ENCODE measurements around the gene ARL16.

DNA sequence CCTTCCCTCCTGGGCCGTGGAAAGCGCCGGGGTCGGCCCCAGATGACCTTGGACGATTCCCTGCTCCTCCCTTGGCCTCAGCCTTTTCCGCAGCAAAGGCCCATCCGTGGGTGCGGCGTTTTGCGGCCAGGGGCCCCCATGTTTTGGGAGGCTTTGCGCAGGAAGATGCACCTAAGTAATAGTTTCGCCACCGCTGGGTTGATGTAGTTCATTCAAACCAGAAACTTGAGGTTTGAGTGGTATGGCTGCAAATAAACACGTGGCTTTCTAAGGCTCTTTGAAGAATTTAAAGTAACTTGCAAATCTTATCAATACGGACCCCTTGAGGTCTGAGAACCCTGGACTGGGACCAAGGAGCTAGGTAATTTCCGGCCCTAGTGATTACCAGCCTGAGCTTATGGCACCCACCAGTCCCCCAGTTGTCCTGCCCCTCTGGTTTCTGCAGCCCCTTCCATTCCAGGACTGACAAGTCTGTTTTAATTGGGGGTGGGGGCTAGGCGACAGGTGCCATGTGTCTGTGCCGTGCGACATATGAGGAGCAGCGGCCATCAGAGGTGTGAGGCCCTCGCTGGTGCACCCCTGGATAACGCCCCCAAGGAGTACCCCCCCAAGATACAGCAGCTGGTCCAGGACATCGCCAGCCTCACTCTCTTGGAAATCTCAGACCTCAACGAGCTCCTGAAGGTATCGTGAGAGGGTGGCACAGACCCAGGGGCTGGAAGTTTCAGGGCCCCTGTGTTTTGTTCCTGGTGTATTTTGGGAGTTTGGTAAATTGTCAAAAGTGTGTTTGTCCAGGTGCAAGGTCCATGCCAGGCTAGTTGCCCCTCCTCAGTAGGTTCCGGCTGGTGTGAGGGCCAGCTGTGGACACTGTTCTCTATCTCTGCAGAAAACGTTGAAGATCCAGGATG lies 20.4 kb upstream of the ARL16 start:
- TF ChIP-seq, protein P1, sequence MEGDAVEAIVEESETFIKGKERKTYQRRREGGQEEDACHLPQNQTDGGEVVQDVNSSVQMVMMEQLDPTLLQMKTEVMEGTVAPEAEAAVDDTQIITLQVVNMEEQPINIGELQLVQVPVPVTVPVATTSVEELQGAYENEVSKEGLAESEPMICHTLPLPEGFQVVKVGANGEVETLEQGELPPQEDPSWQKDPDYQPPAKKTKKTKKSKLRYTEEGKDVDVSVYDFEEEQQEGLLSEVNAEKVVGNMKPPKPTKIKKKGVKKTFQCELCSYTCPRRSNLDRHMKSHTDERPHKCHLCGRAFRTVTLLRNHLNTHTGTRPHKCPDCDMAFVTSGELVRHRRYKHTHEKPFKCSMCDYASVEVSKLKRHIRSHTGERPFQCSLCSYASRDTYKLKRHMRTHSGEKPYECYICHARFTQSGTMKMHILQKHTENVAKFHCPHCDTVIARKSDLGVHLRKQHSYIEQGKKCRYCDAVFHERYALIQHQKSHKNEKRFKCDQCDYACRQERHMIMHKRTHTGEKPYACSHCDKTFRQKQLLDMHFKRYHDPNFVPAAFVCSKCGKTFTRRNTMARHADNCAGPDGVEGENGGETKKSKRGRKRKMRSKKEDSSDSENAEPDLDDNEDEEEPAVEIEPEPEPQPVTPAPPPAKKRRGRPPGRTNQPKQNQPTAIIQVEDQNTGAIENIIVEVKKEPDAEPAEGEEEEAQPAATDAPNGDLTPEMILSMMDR (IDR thresholded peaks at IDR 0.05), result no peak
- no peak for TF ChIP-seq POLR2A (IDR thresholded peaks at IDR 0.05)

All from uterus (tissue), 2 donors.